MM.1S (cell line): Measurements from ENCODE around the gene COL8A2.

Experiments used
- DNase-seq: peaks from one replicate; pipeline ENCODE4 v3.0.0-alpha.2; 2015
- H2AFZ ChIP-seq: fragments of 300-600 bp; sonication (generic); 2 replicates; pipeline ENCODE4 v1.6.0; 2016; ENCODE audit warnings: antibody characterized with exemption, low read length
- H3F3A ChIP-seq: fragments of 300-600 bp; sonication (generic); 2 replicates; pipeline ENCODE4 v1.6.1; 2016; ENCODE audit warnings: mild to moderate bottlenecking, antibody characterized with exemption, low read length, moderate library complexity, mixed read lengths; ENCODE audit not compliant: insufficient read depth
- H3K27ac ChIP-seq: fragments of 300-600 bp; sonication (generic); 2 replicates; pipeline ENCODE4 v1.5.1; 2016; ENCODE audit warnings: mild to moderate bottlenecking, low read length
- H3K27me3 ChIP-seq: fragments of 300-600 bp; sonication (generic); replicated peaks from 2 replicates; pipeline ENCODE4 v1.6.0; 2016; ENCODE audit warnings: low read length; ENCODE audit not compliant: insufficient read depth
- H3K36me3 ChIP-seq: fragments of 300-600 bp; sonication (generic); replicated peaks from 2 replicates; pipeline ENCODE4 v1.6.1; 2016; ENCODE audit warnings: mild to moderate bottlenecking, low read length, mixed read lengths; ENCODE audit not compliant: insufficient read depth
- H3K4me1 ChIP-seq: fragments of 300-600 bp; sonication (generic); 2 replicates; pipeline ENCODE4 v1.6.1; 2016; ENCODE audit warnings: low read length, mixed read lengths
- H3K4me2 ChIP-seq: fragments of 300-600 bp; sonication (generic); 2 replicates; pipeline ENCODE4 v1.6.0; 2016; ENCODE audit warnings: low read depth, low read length
- H3K4me3 ChIP-seq: fragments of 300-600 bp; sonication (generic); 2 replicates; pipeline ENCODE4 v1.5.1; 2016; ENCODE audit warnings: low read length, mixed read lengths
- H3K79me2 ChIP-seq: fragments of 300-600 bp; sonication (generic); 2 replicates; pipeline ENCODE4 v1.6.1; 2016; ENCODE audit warnings: mixed run types, low read length, mixed read lengths
- H3K9ac ChIP-seq: fragments of 300-600 bp; sonication (generic); 2 replicates; pipeline ENCODE4 v1.6.1; 2016; ENCODE audit warnings: low read length, mixed read lengths
- H3K9me2 ChIP-seq: fragments of 300-600 bp; sonication (generic); replicated peaks from 2 replicates; pipeline ENCODE4 v1.6.1; 2016; ENCODE audit warnings: mild to moderate bottlenecking, low read length, mixed read lengths; ENCODE audit not compliant: insufficient read depth
- H3K9me3 ChIP-seq: fragments of 300-600 bp; sonication (generic); replicated peaks from 2 replicates; pipeline ENCODE4 v1.6.1; 2016; ENCODE audit warnings: mild to moderate bottlenecking, low read length, mixed read lengths; ENCODE audit not compliant: insufficient read depth
- H4K20me1 ChIP-seq: fragments of 300-600 bp; sonication (generic); 2 replicates; pipeline ENCODE4 v1.6.1; 2016; ENCODE audit warnings: mild to moderate bottlenecking, low read length, moderate library complexity, mixed read lengths; ENCODE audit not compliant: insufficient read depth
- EZH2 ChIP-seq: fragments of 300-600 bp; sonication (generic); optimal IDR thresholded peaks from 2 replicates; pipeline ENCODE3; 2017; ENCODE audit warnings: low read depth, mild to moderate bottlenecking, antibody characterized with exemption, low read length, mixed read lengths
- EZH2phosphoT487 ChIP-seq: fragments of 300-600 bp; sonication (generic); IDR thresholded peaks from 2 replicates; pipeline ENCODE4 v1.6.1; 2018; ENCODE audit warnings: antibody characterized with exemption, low read length
- TF ChIP-seq, protein P1 (sequence below): fragments of 300-600 bp; sonication (generic); IDR thresholded peaks from 2 replicates; pipeline ENCODE4 v1.5.1; 2016; ENCODE audit warnings: antibody characterized with exemption, low read length, mixed read lengths

The COL8A2 gene

DNA sequence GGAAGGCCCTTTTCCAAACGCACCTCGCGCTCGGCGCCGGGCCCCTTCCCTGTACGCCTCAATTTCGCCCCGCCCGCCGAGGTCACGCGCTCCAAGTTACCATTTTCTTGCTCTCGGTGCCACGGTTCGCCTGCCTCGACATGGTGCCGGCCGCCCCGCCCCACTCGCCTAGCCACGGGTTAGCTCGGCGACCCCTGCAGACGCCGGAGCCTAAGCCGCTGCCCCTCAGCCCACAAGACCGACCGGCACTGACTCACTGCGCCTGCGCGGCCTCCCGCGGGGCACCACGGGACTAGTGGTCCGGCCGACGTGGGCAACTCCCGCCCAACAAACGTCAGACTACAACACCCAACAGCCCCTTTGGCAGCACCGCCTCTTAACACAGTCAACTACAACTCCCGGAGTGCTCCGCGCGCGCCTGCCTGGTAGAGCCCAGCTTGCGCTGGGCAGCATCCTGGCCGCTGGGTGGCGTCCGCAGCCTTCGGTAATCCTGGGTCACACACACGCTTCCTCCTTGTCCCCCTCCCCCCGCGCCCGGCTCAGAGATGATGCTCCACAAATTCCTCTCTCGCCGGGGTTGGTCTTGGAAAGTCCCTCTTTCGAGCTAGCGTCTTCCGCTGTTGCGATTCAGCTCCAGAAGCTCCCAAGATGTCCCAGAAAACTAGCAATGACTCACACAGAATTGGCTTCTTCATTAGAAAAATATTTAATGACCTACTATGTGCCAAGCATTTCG lies 24.4 kb upstream of the COL8A2 start, which contains the start of gene TRAPPC3:
Gene TRAPPC3, minus strand, starts transcription at position 250 of the 736 bp plus-strand sequence. Its CDS starts 108 bp downstream, at position 142.
- peak; percentile 99 for DNase-seq
- H3K9me2 ChIP-seq, result no peaks in the 10 kb centered on the region
- H3F3A ChIP-seq, result peaks cover 19% of the 10 kb centered on the region
- peak within 1 kb of the TSS; percentile 96 for H3K27ac ChIP-seq
- peak within 1 kb of the TSS; percentile 69 for H2AFZ ChIP-seq
- peaks cover 18% of the 10 kb centered on the region for H3K4me1 ChIP-seq
- H3K9me3 ChIP-seq, result no peaks in the 10 kb centered on the region
- H3K4me2 ChIP-seq, result peak within 1 kb of the TSS; percentile 91
- no peaks in the 10 kb centered on the region for H3K36me3 ChIP-seq
- TF ChIP-seq, protein P1, sequence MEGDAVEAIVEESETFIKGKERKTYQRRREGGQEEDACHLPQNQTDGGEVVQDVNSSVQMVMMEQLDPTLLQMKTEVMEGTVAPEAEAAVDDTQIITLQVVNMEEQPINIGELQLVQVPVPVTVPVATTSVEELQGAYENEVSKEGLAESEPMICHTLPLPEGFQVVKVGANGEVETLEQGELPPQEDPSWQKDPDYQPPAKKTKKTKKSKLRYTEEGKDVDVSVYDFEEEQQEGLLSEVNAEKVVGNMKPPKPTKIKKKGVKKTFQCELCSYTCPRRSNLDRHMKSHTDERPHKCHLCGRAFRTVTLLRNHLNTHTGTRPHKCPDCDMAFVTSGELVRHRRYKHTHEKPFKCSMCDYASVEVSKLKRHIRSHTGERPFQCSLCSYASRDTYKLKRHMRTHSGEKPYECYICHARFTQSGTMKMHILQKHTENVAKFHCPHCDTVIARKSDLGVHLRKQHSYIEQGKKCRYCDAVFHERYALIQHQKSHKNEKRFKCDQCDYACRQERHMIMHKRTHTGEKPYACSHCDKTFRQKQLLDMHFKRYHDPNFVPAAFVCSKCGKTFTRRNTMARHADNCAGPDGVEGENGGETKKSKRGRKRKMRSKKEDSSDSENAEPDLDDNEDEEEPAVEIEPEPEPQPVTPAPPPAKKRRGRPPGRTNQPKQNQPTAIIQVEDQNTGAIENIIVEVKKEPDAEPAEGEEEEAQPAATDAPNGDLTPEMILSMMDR, result peak; percentile 96
- TF ChIP-seq EZH2phosphoT487, result no peak
- no peak for TF ChIP-seq EZH2
- H3K27me3 ChIP-seq, result no peaks in the 10 kb centered on the region
- H3K9ac ChIP-seq, result peak within 1 kb of the TSS; percentile 74
- peaks cover 36% of the 10 kb centered on the region for H3K79me2 ChIP-seq
- no peaks in the 10 kb centered on the region for H4K20me1 ChIP-seq
- peak within 1 kb of the TSS; percentile 78 for H3K4me3 ChIP-seq

DNA sequence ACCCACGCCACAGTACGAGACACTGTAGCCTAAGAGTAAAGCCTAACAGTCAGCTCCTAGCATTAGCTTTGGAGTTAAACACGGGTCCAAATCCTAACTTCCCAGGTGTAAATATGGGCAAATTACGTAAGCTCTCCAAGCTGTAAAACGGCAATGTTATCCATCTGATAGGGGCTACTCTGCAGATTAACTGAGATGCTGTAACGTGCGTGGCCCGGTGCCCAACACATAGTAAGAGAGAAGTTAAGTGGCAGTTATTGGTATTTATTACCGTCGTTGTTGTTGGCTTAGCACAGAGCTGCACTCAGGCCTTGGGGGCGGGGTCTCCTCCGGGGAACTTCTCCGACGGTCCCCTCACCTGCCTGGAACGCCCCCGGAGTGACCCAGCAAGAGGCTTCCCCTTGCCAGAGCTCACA lies 23.8 kb upstream of the COL8A2 start:
- Histone ChIP-seq H3K4me2 (peak overlapping the region; percentile 66), H3K9me2 (no peaks in the 10 kb centered on the region), H2AFZ (peak overlapping the region; percentile 69), H3K27ac (peak overlapping the region; percentile 28; the same call in 1 of the 2 replicates), H3K9ac (peak overlapping the region; percentile 70), H3K27me3 (no peaks in the 10 kb centered on the region), H4K20me1 (no peaks in the 10 kb centered on the region), H3K79me2 (peaks cover 39% of the 10 kb centered on the region), H3K4me3 (peak overlapping the region; percentile 78), H3K36me3 (no peaks in the 10 kb centered on the region), H3K9me3 (no peaks in the 10 kb centered on the region), H3K4me1 (peaks cover 18% of the 10 kb centered on the region), H3F3A (peaks cover 19% of the 10 kb centered on the region)
- TF ChIP-seq, protein P1, result no peak
- TF ChIP-seq EZH2, result no peak
- TF ChIP-seq EZH2phosphoT487, result no peak
- DNase-seq, result no peak

DNA sequence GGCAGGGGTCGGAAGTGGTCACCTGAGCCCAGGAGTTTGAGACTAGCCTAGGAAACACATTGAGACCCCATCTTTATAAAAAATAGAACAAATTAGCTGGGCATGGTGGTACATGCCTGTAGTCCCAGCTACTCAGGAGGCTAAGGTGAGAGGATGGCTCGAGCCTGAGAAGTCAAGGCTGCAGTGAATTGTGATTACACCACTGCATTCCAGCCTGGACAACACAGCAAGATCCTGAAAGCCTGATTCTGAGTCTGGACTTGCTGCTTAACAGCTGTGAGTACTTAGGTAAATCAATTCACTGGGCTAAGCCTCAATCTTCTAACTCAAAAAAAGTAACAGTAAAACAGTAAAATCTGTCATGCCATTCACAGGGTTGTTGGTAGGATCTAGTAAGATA lies 19.4 kb upstream of the COL8A2 start:
- H3K36me3 ChIP-seq, result 0 out of 2 replicates have a peak, but pooled peaks cover 3% of the 10 kb centered on the region
- no peaks in the 10 kb centered on the region for H3K9me3 ChIP-seq
- H3K27me3 ChIP-seq, result no peaks in the 10 kb centered on the region
- H3K9ac ChIP-seq, result no peak overlapping the region
- H3F3A ChIP-seq, result no peaks in the 10 kb centered on the region
- H3K4me1 ChIP-seq, result no peaks in the 10 kb centered on the region
- no peak for DNase-seq
- H3K9me2 ChIP-seq, result no peaks in the 10 kb centered on the region
- no peaks in the 10 kb centered on the region for H4K20me1 ChIP-seq
- H3K4me3 ChIP-seq, result no peak overlapping the region
- H2AFZ ChIP-seq, result no peak overlapping the region
- H3K27ac ChIP-seq, result no peak overlapping the region
- no peak overlapping the region for H3K4me2 ChIP-seq
- TF ChIP-seq EZH2phosphoT487 (no peak), EZH2 (no peak)
- TF ChIP-seq, protein P1, result no peak
- H3K79me2 ChIP-seq, result peaks cover 71% of the 10 kb centered on the region
